GM12875 (cell line): ENCODE results near the gene AOC3.
"Not testable (repeated sequence)": the region's sequence is repeated elsewhere in the genome, so short reads cannot be mapped to it uniquely, and the experiment has no call there.

ENCODE experiments used
- H3K4me3 ChIP-seq: one replicate; pipeline ENCODE4 v1.5.1; 2011; ENCODE audit warnings: low read depth, low read length, control low read depth
- CTCF ChIP-seq: IDR thresholded peaks from 2 replicates; pipeline ENCODE4 v1.5.1; 2011; ENCODE audit warnings: low read depth, mild to moderate bottlenecking, control low read depth, inconsistent platforms, low read length, moderate library complexity, borderline replicate concordance; ENCODE audit not compliant: insufficient read depth

AOC3 gene

GRCh38 chr17:42880776-42881310, 29.8 kb downstream of the AOC3 start:
- H3K4me3 ChIP-seq, result no peak overlapping the region
- no peak for TF ChIP-seq CTCF

GRCh38 chr17:42881706-42882105, 30.7 kb downstream of the AOC3 start:
- H3K4me3 ChIP-seq, result not testable (repeated sequence)

- TF ChIP-seq CTCF, result no peak
- no peak overlapping the region for H3K4me3 ChIP-seq
Observed at GRCh38 chr17:42882166-42882565, 31.2 kb downstream of the AOC3 start.

GRCh38 chr17:42883802-42884558, 33.0 kb downstream of the AOC3 start:
- no peak overlapping the region for H3K4me3 ChIP-seq
- TF ChIP-seq CTCF, result no peak

- not testable (repeated sequence) for H3K4me3 ChIP-seq
Observed at GRCh38 chr17:42885806-42886205, 34.8 kb downstream of the AOC3 start.

- no peak for TF ChIP-seq CTCF
- H3K4me3 ChIP-seq, result no peak overlapping the region
Observed at GRCh38 chr17:42886283-42887176, 35.5 kb downstream of the AOC3 start.

GRCh38 chr17:42889809-42890208, 38.8 kb downstream of the AOC3 start:
- TF ChIP-seq CTCF, result no peak
- no peak overlapping the region for H3K4me3 ChIP-seq

GRCh38 chr17:42891539-42892152, 40.6 kb downstream of the AOC3 start:
- TF ChIP-seq CTCF, result no peak
- H3K4me3 ChIP-seq, result no peak overlapping the region
